Trophoblast cell (in vitro differentiated cells and primary cell): ENCODE measurements around the gene ZNF117.
A peak's percentile ranks its signal among the peaks of the same experiment; 100 is the strongest.
"Not testable (repeated sequence)": the region's sequence is repeated elsewhere in the genome, so short reads cannot be mapped to it uniquely, and the experiment has no call there.

Source experiments
- DNase-seq, 2 donors: peaks; one replicate each; pipeline ENCODE4 v3.0.0-alpha.2; 2016
- H2AFZ ChIP-seq: 2 replicates; pipeline ENCODE4 v1.6.1; 2013; ENCODE audit warnings: low read length, moderate library complexity, mild to moderate bottlenecking; ENCODE audit not compliant: insufficient read depth, poor library complexity
- H2AK5ac ChIP-seq: 2 replicates; pipeline ENCODE4 v1.6.1; 2013; ENCODE audit warnings: mild to moderate bottlenecking, low read length
- H2BK120ac ChIP-seq: 2 replicates; pipeline ENCODE4 v1.6.1; 2013; ENCODE audit warnings: low read length, mild to moderate bottlenecking, moderate library complexity; ENCODE audit not compliant: insufficient read depth, poor library complexity
- H2BK12ac ChIP-seq: 2 replicates; pipeline ENCODE4 v1.6.1; 2013; ENCODE audit warnings: mild to moderate bottlenecking, low read length, moderate library complexity
- H2BK5ac ChIP-seq: 2 replicates; pipeline ENCODE4 v1.6.1; 2013; ENCODE audit warnings: low read length, low read depth, moderate library complexity, mild to moderate bottlenecking; ENCODE audit not compliant: poor library complexity
- H3K14ac ChIP-seq: 2 replicates; pipeline ENCODE4 v1.6.1; 2013; ENCODE audit warnings: mild to moderate bottlenecking, low read length
- H3K18ac ChIP-seq: 2 replicates; pipeline ENCODE4 v1.6.1; 2013; ENCODE audit warnings: mild to moderate bottlenecking, low read length
- H3K23ac ChIP-seq: 2 replicates; pipeline ENCODE4 v1.6.1; 2013; ENCODE audit warnings: low read length
- H3K27ac ChIP-seq: 2 replicates; pipeline ENCODE4 v1.5.1; 2013; ENCODE audit warnings: low read depth, mild to moderate bottlenecking, inconsistent platforms, low read length, moderate library complexity
- H3K27me3 ChIP-seq: 2 replicates; pipeline ENCODE4 v1.6.1; 2013; ENCODE audit warnings: inconsistent platforms, mild to moderate bottlenecking, low read length, moderate library complexity; ENCODE audit not compliant: insufficient read depth
- H3K36me3 ChIP-seq, 2 experiments: 1 replicate in 1 of 2; 2 replicates in 1 of 2; pipeline ENCODE4 v1.6.1; 2013; ENCODE audit warnings: low read length in 2 of 2, mild to moderate bottlenecking in 2 of 2, moderate library complexity in 1 of 2; ENCODE audit not compliant: insufficient read depth in 2 of 2, control insufficient read depth in 1 of 2
- H3K4ac ChIP-seq: 2 replicates; pipeline ENCODE4 v1.6.1; 2013; ENCODE audit warnings: low read depth, mild to moderate bottlenecking, low read length, moderate library complexity
- H3K4me1 ChIP-seq, 2 experiments: 1 replicate in 1 of 2; 2 replicates in 1 of 2; pipeline ENCODE4 v1.6.1; 2013; ENCODE audit warnings: low read length in 2 of 2, mild to moderate bottlenecking in 2 of 2, moderate library complexity in 1 of 2; ENCODE audit not compliant: insufficient read depth in 2 of 2, control insufficient read depth in 1 of 2
- H3K4me2 ChIP-seq: 2 replicates; pipeline ENCODE4 v1.6.1; 2013; ENCODE audit warnings: inconsistent platforms, mild to moderate bottlenecking, low read length, moderate library complexity
- H3K4me3 ChIP-seq: 2 replicates; pipeline ENCODE4 v1.5.1; 2013; ENCODE audit warnings: mild to moderate bottlenecking, low read depth, low read length, inconsistent platforms
- H3K79me1 ChIP-seq: one replicate; pipeline ENCODE4 v1.6.1; 2013; ENCODE audit warnings: low read length
- H3K79me2 ChIP-seq: 2 replicates; pipeline ENCODE4 v1.6.1; 2013; ENCODE audit warnings: low read length, mild to moderate bottlenecking; ENCODE audit not compliant: control insufficient read depth, insufficient read depth, poor library complexity
- H3K9ac ChIP-seq: 2 replicates; pipeline ENCODE4 v1.6.1; 2013; ENCODE audit warnings: mild to moderate bottlenecking, low read length
- H3K9me3 ChIP-seq: 2 replicates; pipeline ENCODE4 v1.6.1; 2013; ENCODE audit warnings: low read depth, mild to moderate bottlenecking, control low read depth, inconsistent platforms, low read length; ENCODE audit not compliant: insufficient read depth
- H4K12ac ChIP-seq: 2 replicates; pipeline ENCODE4 v1.6.1; 2013; ENCODE audit warnings: low read depth, mild to moderate bottlenecking, low read length, moderate library complexity
- H4K8ac ChIP-seq: 2 replicates; pipeline ENCODE4 v1.6.1; 2013; ENCODE audit warnings: low read depth, mild to moderate bottlenecking, low read length, moderate library complexity
- H4K91ac ChIP-seq: one replicate; pipeline ENCODE4 v1.6.1; 2013; ENCODE audit warnings: low read depth, mild to moderate bottlenecking, low read length, moderate library complexity
- WGBS: extraction: QIAGEN DNeasy Blood & Tissue Kit; methylation state at CpG from one replicate; pipeline ENCODE4 v1.1.7; 2013; ENCODE audit warnings: missing lambda C conversion rate; ENCODE audit not compliant: insufficient read length, insufficient coverage; ENCODE audit errors: extremely low coverage; 5-methylcytosine and 5-hydroxymethylcytosine counted together

The ZNF117 gene

GRCh38 chr7:64945503-64946175, 45.2 kb downstream of the ZNF117 start:
- Histone ChIP-seq H2AK5ac (no peak overlapping the region), H3K79me1 (peaks cover 13% of the 10 kb centered on the region), H3K4me2 (peak overlapping the region; percentile 11), H4K91ac (peak overlapping the region; percentile 45), H4K12ac (no peak overlapping the region), H3K4me3 (no peak overlapping the region), H3K14ac (no peak overlapping the region), H3K9ac (no peak overlapping the region), H3K79me2 (peaks cover 2% of the 10 kb centered on the region), H3K4me1 (peaks cover 30 to 31% of the 10 kb centered on the region in 2 experiments), H2BK120ac (no peak overlapping the region), H3K4ac (no peak overlapping the region), H2AFZ (no peak overlapping the region), H3K27ac (no peak overlapping the region), H4K8ac (no peak overlapping the region), H3K18ac (no peak overlapping the region), H3K23ac (no peak overlapping the region), H3K9me3 (peaks cover 3% of the 10 kb centered on the region), H3K36me3 (peaks cover 0 to 3% of the 10 kb centered on the region in 2 experiments), H3K27me3 (no peaks in the 10 kb centered on the region), H2BK12ac (no peak overlapping the region), H2BK5ac (no peak overlapping the region)
- DNase-seq = peak in 1 of 2 donors; percentile 13
- no CpG with 5 or more reads among the region's 2 CpGs for WGBS

DNA sequence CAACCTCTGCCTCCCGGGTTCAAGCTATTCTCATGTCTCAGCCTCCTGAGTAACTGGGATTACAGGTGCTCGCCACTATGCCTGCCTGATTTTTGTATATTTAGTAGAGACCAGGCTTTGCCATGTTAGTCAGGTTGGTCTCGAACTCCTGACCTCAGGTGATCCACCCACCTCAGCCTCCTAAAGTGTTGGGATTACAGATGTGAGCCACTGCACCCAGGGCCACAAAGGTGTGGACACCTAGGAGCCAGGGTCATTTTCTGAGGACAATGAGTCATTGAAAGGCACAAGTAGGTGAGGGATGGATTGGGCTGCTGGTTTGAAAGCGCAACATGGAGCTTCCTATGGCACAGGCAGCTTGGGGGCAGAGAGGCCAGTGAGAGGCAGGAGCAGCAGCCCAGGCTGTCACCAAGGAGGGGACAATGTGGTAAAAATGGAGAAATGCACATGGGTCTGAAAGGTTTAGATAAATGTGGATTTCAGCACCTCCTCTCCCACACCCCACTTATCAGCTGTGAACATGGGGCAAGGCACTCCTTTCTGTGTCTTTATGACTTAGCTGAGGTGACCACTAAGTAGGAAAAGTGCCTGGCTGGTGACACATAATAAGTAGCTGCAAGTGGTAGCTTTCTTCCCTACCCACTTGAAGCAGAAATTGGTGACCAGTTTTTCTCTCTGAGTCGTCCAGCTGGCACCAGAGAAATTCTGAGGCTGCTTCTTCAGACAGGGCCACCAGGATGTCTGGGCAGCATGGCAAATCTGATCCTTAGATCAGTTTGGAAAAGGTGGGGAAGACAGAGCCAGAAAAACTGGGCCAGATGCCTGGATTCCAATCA, 46.0 kb downstream of the ZNF117 start:
- H3K4ac ChIP-seq, H2BK120ac ChIP-seq, H3K14ac ChIP-seq, H3K27me3 ChIP-seq, H3K36me3 ChIP-seq, DNase-seq, H4K8ac ChIP-seq, H3K23ac ChIP-seq, H3K9me3 ChIP-seq, H3K79me2 ChIP-seq, H2AK5ac ChIP-seq, H3K18ac ChIP-seq, H2AFZ ChIP-seq, H4K12ac ChIP-seq, H3K9ac ChIP-seq, H3K4me3 ChIP-seq, H2BK5ac ChIP-seq, H3K27ac ChIP-seq: not testable (repeated sequence)
- Histone ChIP-seq H3K4me2 (peak overlapping the region; percentile 11), H3K79me1 (peaks cover 13% of the 10 kb centered on the region), H3K4me1 (peaks cover 30 to 31% of the 10 kb centered on the region in 2 experiments), H2BK12ac (peak overlapping the region; percentile 20), H4K91ac (peak overlapping the region; percentile 45)
- WGBS = no CpG with 5 or more reads among the region's 5 CpGs

- not testable (repeated sequence) for H2BK120ac ChIP-seq, H2AFZ ChIP-seq, H4K12ac ChIP-seq, H2BK12ac ChIP-seq, H3K79me2 ChIP-seq, H3K4ac ChIP-seq, H3K23ac ChIP-seq, H3K4me1 ChIP-seq, H2AK5ac ChIP-seq, H3K14ac ChIP-seq, DNase-seq, H3K36me3 ChIP-seq, H3K4me3 ChIP-seq, H3K27me3 ChIP-seq, H3K79me1 ChIP-seq, H3K18ac ChIP-seq, H4K8ac ChIP-seq, H3K9ac ChIP-seq, H4K91ac ChIP-seq, H3K4me2 ChIP-seq, H3K9me3 ChIP-seq, H2BK5ac ChIP-seq, H3K27ac ChIP-seq
- no CpG with 5 or more reads among the region's 6 CpGs for WGBS
Measured at GRCh38 chr7:64940021-64940420, 50.8 kb downstream of the ZNF117 start.

- H2AK5ac ChIP-seq = no peak overlapping the region
- H3K27ac ChIP-seq = no peak overlapping the region
- WGBS = no CpG with 5 or more reads among the region's 1 CpG
- no peak overlapping the region for H3K23ac ChIP-seq
- no peaks in the 10 kb centered on the region for H3K4me1 ChIP-seq
- H2BK120ac ChIP-seq = no peak overlapping the region
- H3K79me1 ChIP-seq = no peaks in the 10 kb centered on the region
- H3K4me2 ChIP-seq = no peak overlapping the region
- no peaks in the 10 kb centered on the region for H3K27me3 ChIP-seq
- no peak overlapping the region for H2BK12ac ChIP-seq
- H3K18ac ChIP-seq = no peak overlapping the region
- H3K14ac ChIP-seq = no peak overlapping the region
- H3K4me3 ChIP-seq = no peak overlapping the region
- no peak overlapping the region for H2AFZ ChIP-seq
- peaks cover 0 to 4% of the 10 kb centered on the region in 2 experiments for H3K36me3 ChIP-seq
- no peaks in the 10 kb centered on the region for H3K79me2 ChIP-seq
- no peaks in the 10 kb centered on the region for H3K9me3 ChIP-seq
- no peak for DNase-seq
- H4K8ac ChIP-seq = no peak overlapping the region
- H2BK5ac ChIP-seq = no peak overlapping the region
- H3K4ac ChIP-seq = no peak overlapping the region
- H3K9ac ChIP-seq = no peak overlapping the region
- no peak overlapping the region for H4K12ac ChIP-seq
- no peak overlapping the region for H4K91ac ChIP-seq
Measured at GRCh38 chr7:64938540-64938939, 52.3 kb downstream of the ZNF117 start.
